ENCODE results near the gene CBLL1.

The CBLL1 gene

DNA sequence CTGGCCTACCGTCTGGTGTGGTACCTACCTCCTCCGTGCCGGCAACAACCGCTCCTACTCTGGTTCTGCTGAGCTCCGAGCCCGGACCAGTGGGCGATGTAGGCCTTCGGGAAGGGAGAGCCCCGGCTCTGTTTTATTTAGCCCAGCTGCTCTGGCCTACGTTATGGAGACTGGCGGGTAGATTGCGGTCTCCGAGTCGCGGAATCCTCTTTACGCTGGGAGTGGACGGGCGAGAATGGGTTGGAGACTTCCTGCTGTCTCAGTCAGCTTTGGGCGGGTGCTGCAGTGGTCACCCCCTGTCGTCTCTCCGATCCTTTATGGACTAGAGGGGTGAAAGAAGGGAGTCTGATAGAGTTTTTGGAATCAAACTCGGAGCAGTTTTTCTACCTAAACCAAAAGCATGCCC, 406 bp downstream of the CBLL1 start:
- DNase-seq (ENCODE audit: low read depth in 2 of 2), result no peak

DNA sequence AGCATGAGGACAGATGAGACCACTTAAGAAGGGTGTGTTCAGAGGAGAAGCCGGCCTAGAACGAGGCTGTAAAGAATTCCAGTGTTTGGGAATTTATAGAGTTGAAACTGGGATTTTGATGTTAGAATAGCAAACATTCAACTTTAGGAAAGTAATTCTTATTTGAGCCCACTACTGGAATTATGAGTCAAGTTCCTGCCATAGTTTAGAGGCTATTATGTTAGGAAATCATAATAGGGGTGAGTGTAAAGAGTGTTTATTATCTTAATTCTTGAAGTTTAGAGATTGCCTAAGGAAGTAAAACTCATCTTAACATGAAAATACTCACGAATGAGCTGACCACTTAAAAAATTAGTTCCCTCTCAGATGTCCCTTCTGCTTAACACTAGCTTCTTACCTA, 2.1 kb downstream of the CBLL1 start:
- DNase-seq (ENCODE audit: low read depth in 2 of 2), result no peak

DNA sequence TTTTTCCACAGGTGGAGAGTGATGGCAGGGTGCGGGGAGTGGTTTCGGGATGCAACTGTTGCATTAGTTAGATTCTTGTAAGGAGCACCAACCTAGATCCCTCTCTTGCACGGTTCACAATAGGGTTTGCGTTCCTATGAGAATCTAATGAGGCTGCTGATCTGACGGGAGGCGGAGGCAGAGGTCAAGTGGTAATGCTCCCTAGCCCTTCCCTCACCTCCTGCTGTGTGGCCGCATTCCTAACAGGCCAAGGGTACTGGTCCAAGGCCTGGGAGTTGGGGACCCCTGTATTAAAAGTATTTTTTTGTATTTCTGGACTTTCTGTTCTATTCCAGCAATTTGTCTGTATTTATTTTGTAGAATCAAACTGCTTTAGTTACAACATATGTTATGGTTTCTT, 7.2 kb downstream of the CBLL1 start:
- DNase-seq (ENCODE audit: low read depth in 2 of 2), result no peak

DNA sequence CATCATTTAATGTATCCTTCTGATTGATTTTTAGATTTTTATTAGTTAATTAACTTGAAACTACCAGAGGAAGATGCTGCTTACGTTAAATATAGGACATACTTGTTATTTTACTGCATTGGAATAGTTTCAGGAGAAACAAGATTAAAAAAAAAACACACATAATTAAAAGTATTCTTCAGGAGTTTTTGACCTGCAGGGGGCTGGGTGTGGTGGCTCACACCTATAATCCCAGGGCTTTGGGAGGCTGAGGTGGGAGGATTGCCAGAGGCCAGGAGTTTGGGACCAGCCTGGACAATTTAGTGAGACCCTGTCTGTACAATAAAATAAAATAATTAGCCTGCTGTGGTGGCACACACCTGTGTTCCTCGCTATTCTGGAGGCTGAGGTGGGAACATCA, 10.7 kb downstream of the CBLL1 start:
- no peak for DNase-seq (ENCODE audit: low read depth in 2 of 2)

DNA sequence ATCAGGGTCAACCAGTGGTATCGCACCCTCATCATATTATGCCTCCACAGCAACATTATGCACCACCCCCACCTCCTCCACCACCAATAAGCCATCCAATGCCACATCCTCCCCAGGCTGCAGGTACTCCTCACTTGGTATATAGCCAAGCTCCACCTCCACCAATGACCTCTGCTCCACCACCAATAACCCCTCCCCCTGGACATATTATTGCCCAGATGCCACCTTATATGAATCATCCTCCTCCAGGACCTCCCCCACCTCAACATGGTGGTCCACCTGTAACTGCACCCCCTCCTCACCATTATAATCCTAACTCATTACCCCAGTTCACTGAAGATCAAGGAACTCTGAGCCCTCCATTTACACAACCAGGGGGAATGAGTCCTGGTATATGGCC, 14.7 kb downstream of the CBLL1 start:
- DNase-seq (ENCODE audit: low read depth in 2 of 2), result no peak

DNA sequence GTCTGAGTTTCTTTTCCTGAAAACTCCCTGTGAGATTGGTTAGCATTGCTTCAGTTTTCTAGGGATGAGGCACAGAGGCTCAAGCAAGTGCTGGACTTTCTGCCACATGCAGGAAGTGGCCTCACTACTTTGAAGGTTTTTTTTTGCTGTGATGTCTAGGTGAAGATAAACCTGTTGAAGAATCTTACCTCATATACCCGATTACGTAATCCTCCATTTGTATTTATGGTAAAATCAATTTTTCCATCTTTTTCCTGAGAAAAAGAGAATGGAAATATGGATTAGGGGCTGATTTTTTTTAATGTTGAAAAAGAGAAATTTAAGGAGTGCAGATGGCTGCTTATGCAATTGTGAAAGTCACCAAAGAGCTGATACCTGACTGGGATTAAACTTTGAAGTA, 23.4 kb downstream of the CBLL1 start:
- DNase-seq (ENCODE audit: low read depth in 2 of 2), result no peak

DNA sequence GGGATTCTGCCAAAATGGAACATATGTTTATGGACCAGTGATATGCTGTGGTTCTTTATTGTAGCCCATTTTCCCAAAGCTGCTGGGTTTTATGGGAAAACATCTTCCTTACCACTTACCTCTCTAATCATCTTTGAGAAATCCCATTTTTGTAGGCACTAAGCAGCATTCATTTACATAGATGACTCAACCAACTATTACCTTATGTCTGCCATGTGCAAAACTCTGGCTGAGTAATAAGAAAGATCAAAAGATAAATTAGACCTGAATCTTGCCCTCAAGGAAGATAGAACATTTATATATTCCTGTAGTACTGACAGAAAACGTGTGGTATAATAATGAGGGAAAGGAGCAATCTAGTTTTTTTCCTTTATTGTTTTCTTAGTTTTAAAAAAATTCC, 24.3 kb downstream of the CBLL1 start:
- no peak for DNase-seq (ENCODE audit: low read depth in 2 of 2)

DNA sequence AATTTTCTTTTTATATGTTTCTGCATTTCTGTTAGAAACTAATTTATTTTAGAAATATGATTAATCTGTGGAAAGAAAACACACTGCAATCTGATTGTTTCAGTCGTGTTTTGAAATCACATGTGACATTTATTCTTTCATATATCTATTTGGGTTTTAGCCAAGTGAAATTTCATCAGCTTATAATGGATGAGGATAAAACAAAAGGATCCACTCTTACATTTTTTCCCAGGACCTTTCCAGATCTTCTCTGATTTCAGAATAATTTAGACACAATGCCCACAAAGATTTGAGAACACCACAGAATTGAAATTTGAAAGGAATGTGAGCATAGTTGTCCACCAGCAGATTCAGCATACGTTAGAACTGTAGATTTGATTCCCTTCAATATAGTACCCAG, 29.1 kb downstream of the CBLL1 start:
- DNase-seq (ENCODE audit: low read depth in 2 of 2), result no peak

DNA sequence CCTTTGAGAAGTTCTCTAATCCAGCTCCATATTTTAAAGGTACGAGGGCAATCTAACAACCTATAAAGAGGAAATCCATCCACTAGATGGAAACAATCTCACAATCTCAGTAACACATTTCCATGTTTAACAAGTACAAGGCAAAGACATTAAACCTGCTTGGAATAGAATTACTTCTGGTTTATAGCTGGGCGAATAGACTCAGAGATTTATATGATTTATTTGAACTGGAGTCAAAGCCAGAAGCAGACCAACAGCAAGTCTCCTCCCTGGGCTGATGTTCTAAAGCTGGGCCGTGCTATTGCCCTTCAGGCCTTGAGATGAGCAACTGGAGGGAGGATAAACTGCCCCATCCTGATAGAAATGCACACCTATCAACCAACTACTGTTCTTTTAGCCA, 33.8 kb downstream of the CBLL1 start:
- no peak for DNase-seq (ENCODE audit: low read depth in 2 of 2)

DNA sequence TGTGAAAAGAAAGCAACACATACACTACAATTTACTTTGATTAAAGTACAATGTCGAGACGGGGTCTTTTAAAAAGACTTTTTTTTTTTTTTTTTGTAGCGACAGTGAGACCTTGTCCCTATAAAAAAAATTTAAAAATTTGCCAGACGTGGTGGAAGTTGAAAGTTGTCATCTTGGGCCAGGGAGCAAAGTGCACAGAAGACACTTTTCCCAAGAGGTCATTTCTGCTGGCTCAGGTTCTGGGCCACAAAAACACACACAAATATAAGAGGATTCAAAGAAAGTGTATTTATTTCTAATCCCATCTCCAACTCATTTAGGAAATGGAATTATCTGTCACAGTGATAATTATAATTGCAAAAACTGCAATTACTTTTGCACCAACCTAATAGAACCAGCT, 34.3 kb downstream of the CBLL1 start:
- no peak for DNase-seq (ENCODE audit: low read depth in 2 of 2)

DNA sequence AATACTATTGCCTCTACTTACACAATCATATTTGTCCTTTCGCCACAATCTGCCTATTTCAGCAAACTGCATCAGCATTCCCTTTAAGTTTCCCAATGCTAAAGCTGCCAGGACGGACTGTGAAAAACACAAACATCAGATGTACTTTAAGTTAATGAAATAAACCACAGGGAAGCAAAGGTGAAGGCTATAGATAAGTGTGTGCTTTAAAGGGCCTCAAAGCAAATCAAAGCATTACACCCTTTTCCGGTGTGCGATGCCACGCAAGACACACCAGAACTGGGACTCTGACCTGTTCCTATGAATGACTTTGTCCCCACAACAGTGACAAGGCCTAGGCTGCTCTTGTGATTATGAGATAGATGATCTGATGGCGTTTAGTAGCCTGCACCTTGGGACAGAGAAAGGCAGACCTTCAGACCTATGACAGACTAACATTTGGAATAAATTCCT, 35.7 kb downstream of the CBLL1 start:
- no peak for DNase-seq (ENCODE audit: low read depth in 2 of 2)

DNA sequence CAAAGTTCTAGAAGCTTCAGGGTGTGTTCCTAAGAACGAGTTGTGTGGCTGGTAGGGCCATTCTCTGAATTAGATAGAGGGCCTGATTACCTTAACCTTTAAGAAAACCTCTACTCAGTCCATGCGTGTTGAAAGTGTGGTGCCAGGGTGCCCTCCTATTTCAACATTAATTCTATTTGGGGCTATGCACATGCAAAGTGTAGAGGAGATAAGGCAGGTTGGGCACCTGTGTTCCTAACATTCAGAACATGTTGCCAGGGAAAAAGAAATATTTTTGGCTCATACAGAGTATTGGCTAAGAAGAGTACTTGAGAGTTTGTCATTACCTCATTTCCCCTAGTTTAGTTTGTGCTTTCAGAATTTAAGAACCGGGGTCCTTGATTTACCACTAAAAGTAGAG, 38.4 kb downstream of the CBLL1 start:
- no peak for DNase-seq (ENCODE audit: low read depth in 2 of 2)

DNA sequence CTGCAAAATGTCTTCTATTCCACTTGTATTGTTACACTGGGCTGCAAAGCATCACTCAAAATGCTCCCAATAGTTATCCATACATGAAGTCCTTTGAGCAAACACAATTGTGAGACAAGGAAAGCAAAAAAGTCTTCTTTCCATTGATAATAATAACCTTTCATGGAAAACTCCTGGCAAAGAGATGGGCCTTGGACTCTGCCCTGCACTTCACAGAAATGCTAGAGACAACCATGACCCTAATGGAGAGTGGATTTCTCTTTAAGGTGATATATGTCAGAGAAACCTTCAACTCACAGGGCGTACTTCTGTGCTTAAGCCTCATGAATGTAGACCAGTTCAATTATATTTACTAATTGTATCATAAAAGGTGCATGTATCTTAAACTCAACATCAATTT, 39.7 kb downstream of the CBLL1 start:
- no peak for DNase-seq (ENCODE audit: low read depth in 2 of 2)

DNA sequence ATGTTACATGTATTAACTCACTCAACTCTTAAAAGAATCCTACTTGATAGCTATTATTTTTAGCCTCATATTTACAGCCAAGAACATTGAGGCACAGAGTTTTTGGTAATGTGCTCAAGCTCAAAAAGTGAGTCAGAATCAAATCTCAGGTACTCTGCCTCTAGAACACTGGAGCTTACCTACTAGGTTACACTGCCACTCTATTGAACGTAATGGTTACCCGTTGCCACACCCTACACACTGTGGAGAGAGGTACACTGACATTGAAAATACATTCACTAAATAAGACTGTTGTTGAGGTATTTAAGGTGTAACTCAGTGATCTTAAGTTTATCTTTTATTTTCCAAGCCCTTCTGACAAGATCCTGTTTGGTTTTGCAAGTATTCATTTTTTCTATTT, 41.2 kb downstream of the CBLL1 start:
- DNase-seq (ENCODE audit: low read depth in 2 of 2), result no peak

DNA sequence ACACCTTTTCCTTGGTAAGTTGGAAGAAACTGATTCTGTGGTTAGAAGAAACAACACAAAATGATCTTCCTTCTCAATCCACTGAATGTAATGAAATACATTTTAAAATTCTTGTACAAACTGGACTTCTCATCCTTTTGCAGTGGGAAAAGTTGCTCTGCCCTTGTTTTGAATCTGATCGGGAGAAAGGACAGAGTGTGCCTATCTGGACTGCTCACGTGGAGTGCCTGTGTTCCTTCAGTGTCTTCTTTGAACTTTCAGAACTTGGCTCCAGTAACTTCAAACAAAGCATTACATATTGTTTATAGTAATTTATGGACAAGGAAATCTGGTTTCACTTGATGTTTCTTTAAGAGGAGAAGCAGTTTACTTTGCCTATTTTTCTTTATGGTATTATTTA, 42.0 kb downstream of the CBLL1 start:
- DNase-seq (ENCODE audit: low read depth in 2 of 2), result no peak

DNA sequence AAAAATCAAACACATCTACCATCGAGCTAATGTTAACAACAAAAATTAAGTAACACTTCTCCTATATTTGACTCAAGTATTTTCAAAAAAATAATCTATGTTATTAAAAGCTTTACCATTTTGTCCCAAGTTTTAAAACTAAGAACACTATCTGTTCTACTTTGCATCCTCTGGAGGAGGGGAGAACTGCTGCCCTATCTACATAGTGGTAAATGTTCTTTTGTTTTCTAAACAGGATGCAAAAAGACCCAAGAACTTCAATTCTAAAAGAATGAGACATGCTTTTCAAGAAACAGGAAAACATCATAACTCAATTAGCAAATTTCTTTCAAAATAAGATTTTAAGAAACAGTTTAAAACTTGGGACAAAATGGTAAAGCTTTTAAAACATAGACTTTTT, 44.3 kb downstream of the CBLL1 start:
- DNase-seq (ENCODE audit: low read depth in 2 of 2), result no peak

DNA sequence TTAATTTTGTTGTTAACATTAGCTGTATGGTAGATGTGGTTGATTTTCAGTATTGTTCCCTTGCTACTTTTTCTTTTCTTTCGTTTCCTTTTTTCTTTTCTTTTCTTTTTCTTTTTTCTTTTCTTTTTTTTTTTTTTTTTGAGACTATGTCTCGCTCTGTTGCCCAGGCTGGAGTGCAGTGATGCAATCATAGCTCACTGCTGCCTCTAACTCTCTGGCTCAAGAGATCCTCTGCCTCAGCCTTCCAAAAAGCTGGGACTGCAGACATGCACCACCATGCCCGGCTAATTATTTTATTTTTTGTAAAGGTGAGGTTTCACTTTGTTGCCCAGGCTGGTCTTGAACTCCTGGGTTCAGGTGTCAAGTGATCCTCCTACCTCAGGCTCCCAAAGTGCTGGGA, 44.7 kb downstream of the CBLL1 start:
- no peak for DNase-seq (ENCODE audit: low read depth in 2 of 2)

DNA sequence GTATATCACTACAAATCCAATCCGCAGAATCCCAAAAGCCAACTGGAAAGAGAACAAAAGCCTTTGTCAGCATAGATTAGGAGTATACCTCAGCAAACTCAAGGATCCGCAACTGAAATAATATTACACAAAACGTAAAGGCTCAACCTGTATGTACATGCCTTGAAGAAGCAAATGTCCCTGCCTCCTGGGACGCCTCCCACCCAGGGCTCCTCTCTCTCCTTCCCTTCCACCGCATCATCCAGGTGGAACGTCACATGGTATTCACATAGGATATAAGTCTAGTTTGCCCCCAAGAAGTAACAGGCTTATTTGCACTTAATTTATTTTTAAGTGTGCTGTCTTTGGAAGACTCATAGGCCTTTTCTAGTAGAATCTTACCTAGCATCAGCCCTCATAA, 45.7 kb downstream of the CBLL1 start:
- DNase-seq (ENCODE audit: low read depth in 2 of 2), result no peak

DNA sequence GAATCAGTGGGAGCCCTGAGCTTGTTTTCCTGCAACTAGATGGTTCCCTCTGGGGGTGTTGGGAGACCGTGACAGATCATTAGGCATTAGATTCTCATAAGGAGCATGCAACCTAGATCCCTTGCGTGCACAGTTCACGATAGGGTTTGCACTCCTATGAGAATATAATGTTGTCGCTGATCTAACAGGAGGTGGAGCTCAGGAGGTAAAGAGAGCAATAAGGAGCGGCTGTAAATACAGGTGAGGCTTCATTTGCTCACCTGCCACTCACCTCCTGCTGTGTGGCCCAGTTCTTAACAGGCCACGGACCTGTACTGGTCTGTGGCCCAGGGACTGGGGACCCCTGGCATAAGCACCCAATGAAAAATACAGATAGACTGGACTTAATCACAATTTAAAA, 48.4 kb downstream of the CBLL1 start:
- no peak for DNase-seq (ENCODE audit: low read depth in 2 of 2)

DNA sequence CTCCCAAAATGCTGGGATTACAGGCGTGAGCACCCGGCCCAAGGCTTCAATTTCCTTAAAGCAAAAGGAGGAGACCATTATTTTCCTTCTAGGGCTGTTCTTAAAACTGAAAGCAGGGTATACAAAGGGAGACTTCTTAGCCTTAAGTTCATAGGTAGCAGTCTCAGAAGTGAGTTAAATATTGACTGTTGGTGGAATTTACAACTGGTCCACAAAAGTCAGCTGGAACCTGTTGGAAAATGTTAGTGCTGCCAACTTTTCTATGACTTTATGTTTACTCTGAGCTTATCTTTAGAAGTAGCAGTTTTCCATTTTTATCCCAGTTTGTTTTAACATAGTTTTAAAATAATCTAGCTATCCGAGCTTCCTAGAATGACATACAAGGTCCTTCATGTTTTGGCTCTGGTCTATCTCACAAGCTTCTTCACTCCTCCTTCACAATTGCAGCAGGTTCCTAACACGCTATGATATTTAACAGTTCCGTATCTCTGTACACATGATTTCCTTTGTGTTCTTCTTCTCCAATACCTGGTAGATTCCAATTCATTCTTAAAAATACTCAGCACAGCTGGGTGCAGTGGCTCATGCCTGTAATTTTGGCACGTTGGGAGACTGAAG, 55.8 kb downstream of the CBLL1 start:
- no peak for DNase-seq (ENCODE audit: low read depth in 2 of 2)

DNA sequence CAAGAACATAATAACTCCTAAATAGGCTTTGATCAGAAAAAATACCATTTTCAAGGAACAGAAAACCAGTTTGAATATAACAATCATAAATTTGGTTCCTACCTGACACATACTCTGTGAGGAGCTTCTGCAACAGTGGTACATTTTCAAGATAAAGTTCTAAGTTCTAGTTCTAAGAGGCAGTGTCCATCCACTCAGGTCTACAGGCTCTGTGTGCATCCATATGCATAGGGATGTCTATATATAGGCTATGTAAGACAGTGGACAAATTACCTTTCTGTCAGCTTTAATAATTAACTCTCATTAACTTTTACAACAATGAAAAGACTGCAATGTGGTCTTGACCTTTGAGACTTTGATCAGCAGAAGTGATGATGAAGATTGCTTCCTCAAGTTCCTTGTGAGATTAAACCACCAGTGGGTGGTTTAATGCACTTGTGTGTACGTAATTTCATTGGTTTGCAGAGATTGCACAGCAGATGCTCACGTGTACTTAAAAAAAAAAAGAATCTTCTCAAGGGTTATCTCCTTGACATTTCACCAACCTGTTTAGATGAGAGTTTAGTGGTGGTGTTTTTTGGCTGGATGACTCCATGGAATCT, 59.2 kb downstream of the CBLL1 start, which contains the start of gene SLC26A3:
Gene SLC26A3, minus strand, starts transcription at position 215 of the 602 bp plus-strand sequence. CDS start 8,714 bp downstream, outside the sequence.
- no peak for DNase-seq (ENCODE audit: low read depth in 2 of 2)

DNA sequence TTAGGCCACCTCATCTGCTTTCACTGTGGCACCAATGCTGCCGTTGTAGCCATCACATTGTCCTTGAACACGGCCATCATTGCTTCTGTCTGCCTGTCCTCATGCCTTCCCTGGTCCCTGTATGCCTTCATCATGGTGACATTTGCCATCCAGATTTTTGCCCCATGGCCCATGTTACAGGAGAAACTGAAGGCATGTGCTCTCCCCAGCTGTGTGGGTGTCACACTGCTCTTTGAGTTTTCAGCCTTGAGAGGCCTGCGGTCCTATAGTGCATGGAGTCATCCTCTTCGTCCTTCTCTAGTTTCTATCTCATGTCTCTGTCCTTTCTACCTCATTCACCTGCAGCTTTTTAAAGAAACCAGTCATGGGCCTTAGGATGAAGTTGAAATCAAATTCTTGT, 65.2 kb downstream of the CBLL1 start:
- no peak for DNase-seq (ENCODE audit: low read depth in 2 of 2)

DNA sequence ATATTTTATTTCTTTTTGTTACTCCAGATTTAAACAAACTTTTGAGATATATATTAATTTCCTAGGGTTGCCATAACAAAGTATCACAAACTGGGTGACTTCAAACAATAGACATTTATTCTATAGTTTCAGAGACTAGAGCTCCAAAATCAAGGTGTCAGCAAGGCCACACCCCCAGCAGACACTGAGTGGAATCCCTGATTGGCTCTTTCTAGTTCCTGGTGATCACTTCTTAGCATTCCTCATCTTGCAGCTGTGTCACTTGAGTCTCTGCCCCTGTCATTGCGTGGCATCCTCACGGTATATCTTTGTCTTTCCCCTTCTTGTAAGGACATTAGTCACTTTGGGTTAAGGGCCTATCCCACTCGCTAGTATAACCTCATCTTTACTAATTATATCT, 66.7 kb downstream of the CBLL1 start:
- no peak for DNase-seq (ENCODE audit: low read depth in 2 of 2)

All from stimulated activated CD8-positive, alpha-beta memory T cell treated with anti-CD3 and anti-CD28 coated beads, Interleukin-2, amount 100 ng/mL, for 1 hour (primary cell).